ENCODE results near the gene CCDC9. TPM values are rescaled to one million over a fixed set of nuclear protein-coding genes. Genes with fewer than 3 reads are reported as not detected.

The CCDC9 gene
- total RNA-seq, 1 experiment from 2014 or later: 36.9 TPM

DNA sequence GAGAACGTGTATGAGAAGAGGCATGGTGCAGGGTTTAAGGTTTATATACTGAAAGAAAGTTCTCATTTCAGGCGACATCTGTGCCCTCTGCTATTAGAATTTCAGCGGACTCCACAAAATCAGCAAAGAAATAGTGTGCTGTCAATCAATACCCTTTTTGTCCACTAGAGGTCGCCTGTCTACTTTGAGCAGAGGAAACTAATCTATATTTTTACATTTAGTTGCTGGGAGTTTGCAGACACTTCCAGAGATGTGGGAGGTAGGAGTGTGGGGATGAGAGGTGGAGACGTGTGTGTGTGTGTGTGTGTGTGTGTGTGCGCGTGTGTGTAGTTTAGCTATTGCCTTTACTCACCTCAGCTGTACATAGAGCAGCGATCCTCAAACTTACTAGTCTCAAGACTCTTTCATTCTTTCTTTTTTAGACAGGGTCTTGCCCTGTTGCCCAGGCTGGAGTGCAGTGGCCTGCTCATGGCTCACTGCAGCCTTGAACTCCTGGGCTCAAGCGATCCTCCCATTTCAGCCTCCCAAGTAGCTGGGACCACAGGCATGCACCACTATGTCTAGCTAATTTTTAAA lies 28.1 kb downstream of the CCDC9 start:
- Histone ChIP-seq H3K27ac (ENCODE audit: insufficient read length, low read depth, low read length) (no peak overlapping the region), H3K4ac (ENCODE audit: low read depth, low read length) (no peak overlapping the region), H3K23me2 (ENCODE audit: insufficient read length, low read depth, low read length, poor library complexity, severe bottlenecking) (no peaks in the 10 kb centered on the region), H3K23ac (ENCODE audit: insufficient read length, low read depth, low read length) (no peak overlapping the region), H3K18ac (ENCODE audit: insufficient read length, low read depth, low read length) (no peak overlapping the region), H3T11ph (ENCODE audit: low read length) (no peak overlapping the region), H2BK5ac (ENCODE audit: insufficient read length, low read length) (no peak overlapping the region), H3K9ac (ENCODE audit: extremely low read depth, insufficient read length, low read length) (no peak overlapping the region), H3K9me3 (ENCODE audit: control insufficient read depth, low read depth, low read length) (no peaks in the 10 kb centered on the region), H3K4me2 (ENCODE audit: insufficient read depth, insufficient read length, low read length) (no peak overlapping the region), H3K14ac (ENCODE audit: insufficient read depth, low read length) (no peak overlapping the region), H3K56ac (ENCODE audit: insufficient read length, low read depth, low read length) (no peak overlapping the region), H3K79me1 (ENCODE audit: insufficient read depth, low read depth, low read length, poor library complexity, severe bottlenecking) (no peaks in the 10 kb centered on the region), H4K20me1 (ENCODE audit: control insufficient read depth, insufficient read depth, insufficient read length) (no peaks in the 10 kb centered on the region), H4K91ac (ENCODE audit: insufficient read length, low read depth, low read length) (no peak overlapping the region), H2BK12ac (ENCODE audit: insufficient read length, low read depth, low read length) (no peak overlapping the region), H2BK20ac (ENCODE audit: low read depth, low read length, poor library complexity, severe bottlenecking) (no peak overlapping the region), H2AK5ac (ENCODE audit: insufficient read length, low read length) (no peak overlapping the region), H3K79me2 (ENCODE audit: insufficient read depth, low read length) (no peaks in the 10 kb centered on the region), H4K8ac (replicated peaks; ENCODE audit: insufficient read length, low read depth, low read length) (no peak overlapping the region), H2BK120ac (ENCODE audit: low read depth, low read length, poor library complexity, severe bottlenecking) (no peak overlapping the region), H3K27me3 (ENCODE audit: insufficient read depth, low read length) (no peaks in the 10 kb centered on the region), H2BK15ac (ENCODE audit: low read depth, low read length) (no peak overlapping the region), H2AFZ (ENCODE audit: low read length) (no peak overlapping the region), H3K4me1 (ENCODE audit: insufficient read depth, low read length) (no peaks in the 10 kb centered on the region), H4K5ac (ENCODE audit: insufficient read length, low read depth, low read length) (no peak overlapping the region)
- Mint-ChIP-seq H3K27ac (no peak overlapping the region), H3K27me3 (ENCODE audit: low read depth) (no peaks in the 10 kb centered on the region), H3K9me3 (peaks cover 4 to 8% of the 10 kb centered on the region in 2 experiments; a peak in 4 of 5 replicates), H3K36me3 (ENCODE audit: insufficient read depth in 1 of 3, low read depth in 3 of 3) (peaks cover 0 to 5% (median 3%) of the 10 kb centered on the region in 3 experiments; a peak in 3 of 7 replicates), H3K4me3 (no peak overlapping the region), H3K4me1 (peaks cover 4% of the 10 kb centered on the region in 2 experiments)
- DNase-seq: no peak
- TF ChIP-seq CTCF (conservative IDR thresholded peaks at IDR 0.05): peak; percentile 84
- WGBS (ENCODE audit: extremely low coverage, insufficient read length, low lambda C conversion rate): no CpG with 5 or more reads among the region's 9 CpGs

Data from H9 (cell line).